ENCODE data around the gene CNN2.

DNA sequence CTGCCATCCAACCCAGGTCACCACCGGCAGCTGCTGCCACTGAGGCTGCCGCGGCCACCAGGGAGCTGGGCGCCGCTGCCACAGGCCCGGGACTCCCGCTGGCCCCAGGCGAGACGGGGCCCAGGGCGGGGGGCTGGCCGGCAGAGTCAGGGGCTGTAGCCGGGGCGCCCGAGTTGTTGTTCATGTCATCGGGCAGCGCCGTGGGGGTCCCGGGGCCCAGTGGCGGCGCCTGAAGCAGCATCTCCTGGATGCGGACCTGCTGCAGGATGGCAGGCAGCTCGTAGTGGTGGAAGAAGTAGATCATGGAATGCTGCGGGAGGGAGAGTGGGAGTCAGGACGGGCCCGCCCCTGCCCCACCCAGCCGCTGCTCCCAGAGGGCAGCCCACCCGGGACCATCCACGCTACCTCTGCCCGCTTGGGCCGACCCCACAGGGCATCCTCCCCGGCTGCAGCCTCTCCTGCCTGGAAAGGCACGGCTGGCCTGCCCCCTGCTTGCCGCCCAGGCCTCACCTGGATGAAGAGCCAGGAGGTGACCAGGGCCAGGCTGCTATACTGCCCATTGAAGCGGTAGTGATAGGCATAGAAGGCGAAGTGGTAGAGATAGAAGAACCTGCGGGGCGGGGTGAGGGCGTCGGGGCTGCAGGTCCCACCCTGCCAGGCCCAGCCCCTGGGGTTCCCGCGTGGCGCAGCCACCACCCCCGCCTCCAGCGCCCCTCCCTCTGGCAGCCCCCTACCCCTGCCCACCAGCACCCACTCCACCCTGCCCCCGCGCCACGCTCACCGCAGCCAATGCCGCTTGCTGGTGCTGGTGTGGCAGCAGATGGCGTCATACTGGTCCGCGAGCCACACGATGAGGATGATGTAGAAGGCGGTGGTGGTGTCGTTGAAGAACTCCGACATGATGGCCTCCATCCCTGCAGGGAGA, 15.6 kb upstream of the CNN2 start:
- TF ChIP-seq, protein P1, sequence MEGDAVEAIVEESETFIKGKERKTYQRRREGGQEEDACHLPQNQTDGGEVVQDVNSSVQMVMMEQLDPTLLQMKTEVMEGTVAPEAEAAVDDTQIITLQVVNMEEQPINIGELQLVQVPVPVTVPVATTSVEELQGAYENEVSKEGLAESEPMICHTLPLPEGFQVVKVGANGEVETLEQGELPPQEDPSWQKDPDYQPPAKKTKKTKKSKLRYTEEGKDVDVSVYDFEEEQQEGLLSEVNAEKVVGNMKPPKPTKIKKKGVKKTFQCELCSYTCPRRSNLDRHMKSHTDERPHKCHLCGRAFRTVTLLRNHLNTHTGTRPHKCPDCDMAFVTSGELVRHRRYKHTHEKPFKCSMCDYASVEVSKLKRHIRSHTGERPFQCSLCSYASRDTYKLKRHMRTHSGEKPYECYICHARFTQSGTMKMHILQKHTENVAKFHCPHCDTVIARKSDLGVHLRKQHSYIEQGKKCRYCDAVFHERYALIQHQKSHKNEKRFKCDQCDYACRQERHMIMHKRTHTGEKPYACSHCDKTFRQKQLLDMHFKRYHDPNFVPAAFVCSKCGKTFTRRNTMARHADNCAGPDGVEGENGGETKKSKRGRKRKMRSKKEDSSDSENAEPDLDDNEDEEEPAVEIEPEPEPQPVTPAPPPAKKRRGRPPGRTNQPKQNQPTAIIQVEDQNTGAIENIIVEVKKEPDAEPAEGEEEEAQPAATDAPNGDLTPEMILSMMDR (conservative IDR thresholded peaks at IDR 0.05): no peak
- TF ChIP-seq ZFX (IDR thresholded peaks at IDR 0.05): no peak
